Activated CD8-positive, alpha-beta memory T cell treated with anti-CD3 and anti-CD28 coated beads, Interleukin-2, amount 50 U/mL, for 24 hours (primary cell): ENCODE results near the gene MORN1.

ENCODE experiments used
- DNase-seq: peaks from one replicate; pipeline ENCODE4 v3.0.0-alpha.2; 2020; ENCODE audit errors: extremely low read depth

Gene MORN1

DNA sequence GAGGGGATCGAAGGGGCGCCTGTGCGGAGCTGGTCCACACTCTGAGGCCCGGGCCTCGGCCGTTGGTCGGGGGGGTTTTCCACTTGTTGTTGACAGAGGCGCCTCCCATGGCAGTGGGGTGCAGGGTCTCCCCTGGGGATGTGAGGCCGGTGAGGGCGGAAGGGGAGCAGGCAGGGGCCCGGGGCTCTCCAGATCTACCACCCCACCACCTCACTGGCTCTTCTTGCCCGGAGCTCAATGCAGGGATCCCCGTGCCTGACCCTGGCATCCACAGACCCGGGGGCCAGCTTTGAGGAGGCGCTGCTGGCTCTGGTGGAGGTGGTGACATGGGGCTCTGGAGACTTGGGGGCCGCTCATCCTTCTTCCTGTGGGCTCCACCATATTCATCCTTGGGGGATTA, 28.1 kb upstream of the MORN1 start:
- no peak for DNase-seq

DNA sequence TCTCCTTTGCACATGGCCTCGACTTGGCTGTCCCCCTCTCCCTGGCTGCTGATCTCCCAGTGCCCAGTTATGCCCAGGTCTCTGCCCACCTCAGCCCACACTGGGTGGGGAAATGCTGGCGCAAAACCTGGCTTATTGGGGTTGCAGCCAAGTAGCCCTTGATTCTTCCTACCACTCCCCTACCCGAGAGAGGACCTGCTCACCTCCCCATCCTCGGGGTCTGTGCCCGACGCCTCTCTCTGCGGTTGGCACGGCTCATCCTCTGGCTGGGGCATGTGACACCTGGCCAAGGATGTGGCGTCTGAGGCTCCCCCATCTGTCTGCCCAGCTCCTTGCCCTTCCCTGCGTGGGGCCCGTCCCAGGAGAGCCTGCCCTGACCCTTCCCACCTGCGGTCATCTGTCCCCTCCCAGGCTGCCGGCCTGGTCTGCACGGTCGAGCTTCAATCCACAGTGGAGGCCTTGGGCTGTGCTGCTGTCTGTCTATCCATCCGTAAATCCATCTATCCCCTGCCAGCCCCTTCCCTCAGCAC, 27.5 kb upstream of the MORN1 start:
- no peak for DNase-seq

DNA sequence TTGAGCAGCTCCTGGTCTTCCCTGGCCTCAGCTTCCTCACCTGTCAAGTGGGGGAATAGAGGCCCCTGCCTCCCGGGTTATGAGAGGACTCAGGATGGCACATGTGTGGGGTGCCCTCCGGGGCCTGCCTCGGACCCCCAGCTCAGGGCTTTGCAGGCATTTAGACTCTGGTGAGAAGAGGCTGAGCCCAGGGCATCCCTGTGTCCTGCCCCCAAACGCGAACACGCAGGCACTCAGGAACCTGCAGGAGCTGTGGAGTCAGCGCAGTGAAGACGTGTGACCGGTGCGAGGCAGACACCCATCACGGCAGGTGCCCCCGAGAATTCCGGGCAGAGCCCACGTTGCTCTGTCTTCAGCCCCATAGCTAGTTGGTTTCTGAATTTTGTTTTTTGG, 26.5 kb upstream of the MORN1 start:
- no peak for DNase-seq

DNA sequence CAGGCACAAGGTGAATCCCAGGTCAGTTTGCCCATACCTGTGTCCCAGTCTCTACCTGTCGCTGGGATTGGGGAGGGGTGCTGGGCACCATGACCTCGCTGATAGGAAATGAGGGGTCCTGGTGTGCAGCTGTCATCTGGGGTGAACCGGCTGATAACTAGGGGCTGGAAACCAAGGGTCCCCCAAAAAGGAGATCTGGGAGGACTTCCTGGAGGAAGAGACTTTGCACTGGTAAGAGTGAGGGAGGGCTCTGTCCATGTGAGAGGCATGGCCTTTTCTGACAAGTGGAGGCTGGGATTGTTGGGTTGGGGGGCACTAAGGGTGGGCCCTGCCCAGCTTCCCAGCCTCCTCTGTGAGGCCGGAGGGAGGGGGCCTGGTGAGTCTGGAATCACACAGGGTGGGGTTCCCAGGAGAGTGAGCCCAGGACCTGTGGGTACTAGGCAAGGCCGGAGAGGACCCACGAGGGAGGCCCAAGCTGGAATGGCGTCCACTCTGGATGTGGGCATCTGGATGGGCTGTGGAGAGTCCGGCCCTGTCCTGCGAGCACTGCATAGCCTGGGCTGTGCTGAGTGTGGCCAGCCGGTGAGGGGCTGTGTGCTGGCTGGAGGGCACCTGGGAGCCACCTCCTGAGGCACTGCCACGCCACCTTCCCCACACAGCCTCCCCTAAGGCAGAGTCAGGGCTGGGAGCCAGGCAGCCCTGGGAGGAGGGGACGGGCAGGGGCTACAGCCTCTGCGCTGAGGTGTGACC, 25.9 kb upstream of the MORN1 start:
- no peak for DNase-seq

DNA sequence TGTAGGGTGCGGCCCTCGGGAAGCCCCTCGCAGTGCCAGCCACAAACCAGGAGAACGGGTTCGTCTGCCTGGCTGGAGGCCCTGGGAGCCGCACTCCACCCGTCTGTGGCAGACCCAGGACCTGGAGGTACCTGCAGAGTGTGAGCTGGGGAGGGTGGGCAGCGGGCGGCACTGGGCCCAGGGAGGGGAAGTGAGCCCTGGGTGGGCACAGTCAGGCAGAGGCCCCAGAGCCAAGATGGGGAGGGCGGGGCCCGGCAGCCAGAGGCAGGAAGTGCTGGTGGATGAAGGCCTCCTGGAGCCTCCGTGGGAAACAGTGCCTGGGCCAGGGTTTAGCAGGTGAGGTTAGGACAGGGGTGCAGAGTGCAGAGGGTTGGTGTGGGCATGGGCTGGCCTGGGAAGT, 25.0 kb upstream of the MORN1 start:
- no peak for DNase-seq

DNA sequence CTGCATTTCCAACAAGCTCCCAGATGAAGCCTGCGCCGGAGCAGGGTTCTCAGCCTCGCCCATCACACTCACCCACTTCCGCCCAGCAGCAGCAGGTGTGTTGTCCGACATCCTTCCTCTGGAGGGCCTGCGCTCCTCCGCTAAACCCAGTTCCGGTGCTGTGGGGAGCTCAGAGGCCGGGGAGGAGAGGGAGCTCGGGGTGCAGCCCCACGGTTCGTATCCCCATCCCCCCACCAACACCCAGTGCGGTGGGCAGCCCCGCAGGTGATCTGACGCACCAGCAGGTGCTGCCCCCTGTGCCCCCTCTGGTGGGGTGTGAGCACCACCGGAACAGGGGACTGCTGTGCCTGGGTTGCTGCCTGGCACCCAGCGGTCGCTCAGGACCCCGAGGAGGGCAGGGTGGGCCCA, 24.5 kb upstream of the MORN1 start:
- DNase-seq: no peak

DNA sequence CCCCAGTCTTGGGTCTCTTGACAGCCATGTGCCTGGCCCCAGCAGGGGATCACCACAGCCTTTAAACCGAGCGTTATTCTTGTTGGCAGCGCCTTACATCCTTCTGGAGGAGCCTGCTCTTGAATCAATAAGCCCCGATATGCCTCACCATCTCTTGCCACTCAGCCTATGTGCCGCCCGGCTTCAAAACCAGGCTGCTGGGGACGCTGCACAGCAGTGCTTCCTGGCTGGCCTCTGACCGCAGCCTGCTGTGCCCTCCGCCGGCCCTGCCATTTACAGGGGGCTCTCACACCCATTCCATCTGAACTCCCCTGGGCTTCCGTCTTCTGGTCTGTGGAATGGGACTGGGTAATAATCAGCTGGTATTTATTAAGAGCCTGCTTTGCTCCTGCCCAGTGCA, 24.0 kb upstream of the MORN1 start:
- DNase-seq: no peak

DNA sequence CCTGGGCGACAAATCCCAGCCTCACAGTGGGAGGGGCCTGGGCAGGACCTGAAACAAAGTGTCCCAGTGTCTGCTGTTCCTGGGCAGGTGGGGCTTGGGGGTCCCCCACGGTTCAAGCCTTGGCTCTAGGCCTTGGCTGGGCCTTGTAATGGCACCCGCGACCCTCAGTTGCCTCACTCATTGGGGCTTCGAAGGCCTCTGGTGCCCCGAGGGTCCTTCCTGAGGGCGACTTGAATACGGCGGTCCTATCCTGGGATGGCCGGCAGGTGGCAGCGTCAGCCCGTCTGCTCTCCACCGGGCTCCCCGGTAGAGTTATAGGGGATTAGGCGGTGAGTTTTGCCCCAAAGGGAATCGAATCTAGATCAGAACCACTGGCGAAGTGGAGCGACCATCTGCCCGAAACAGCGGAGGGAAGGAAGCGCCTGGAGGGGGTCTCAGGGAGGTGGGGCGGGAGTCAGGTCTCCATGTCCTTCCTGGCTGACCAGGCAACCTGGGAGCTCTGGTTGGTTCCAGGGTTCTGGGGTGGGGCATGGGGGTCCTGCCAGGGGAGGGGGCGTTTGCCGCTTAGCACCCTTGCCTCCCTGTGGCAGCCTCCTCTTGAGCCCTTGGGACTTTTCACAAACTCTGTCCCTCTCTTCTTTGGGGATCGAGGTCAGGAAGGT, 23.1 kb upstream of the MORN1 start:
- peak; percentile 63 for DNase-seq

DNA sequence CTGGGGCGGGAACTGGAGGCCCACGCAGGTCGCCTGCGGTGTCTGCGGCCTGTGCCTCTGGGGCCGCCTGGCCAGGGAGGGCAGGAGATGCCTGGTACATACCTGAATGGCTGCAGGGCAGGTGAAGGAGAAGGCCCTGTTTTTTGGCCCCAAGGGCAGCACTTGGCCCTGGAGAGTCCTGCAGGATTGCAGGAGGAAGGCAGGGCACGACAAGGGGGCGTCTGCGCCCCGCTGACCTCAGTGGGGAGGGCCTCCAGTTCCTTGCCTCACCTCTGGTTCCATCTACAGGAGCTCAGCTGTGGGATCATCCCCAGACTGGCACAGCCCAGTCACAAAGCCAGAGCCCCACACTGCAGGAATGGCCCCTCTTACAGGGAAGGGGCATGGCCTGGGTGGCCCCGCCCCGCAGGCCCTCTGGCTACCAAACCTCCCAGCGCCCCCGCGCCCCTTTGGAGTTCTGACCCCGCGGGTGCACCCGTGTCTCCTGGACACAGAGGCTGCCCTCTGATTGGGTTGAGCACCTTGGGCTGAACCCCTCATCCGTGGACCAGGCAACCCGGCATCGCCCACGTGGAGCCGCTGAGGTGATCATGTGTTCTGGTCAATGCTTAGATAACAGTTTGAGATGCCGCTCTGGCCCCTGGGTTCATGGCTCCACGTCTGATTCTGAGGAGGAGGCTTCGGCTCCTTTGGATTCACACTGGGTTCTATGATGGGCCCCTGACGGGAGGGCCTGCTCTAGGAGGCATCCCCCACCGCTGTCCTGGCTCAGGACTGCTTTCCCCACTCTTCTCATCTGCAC, 22.3 kb upstream of the MORN1 start:
- no peak for DNase-seq

DNA sequence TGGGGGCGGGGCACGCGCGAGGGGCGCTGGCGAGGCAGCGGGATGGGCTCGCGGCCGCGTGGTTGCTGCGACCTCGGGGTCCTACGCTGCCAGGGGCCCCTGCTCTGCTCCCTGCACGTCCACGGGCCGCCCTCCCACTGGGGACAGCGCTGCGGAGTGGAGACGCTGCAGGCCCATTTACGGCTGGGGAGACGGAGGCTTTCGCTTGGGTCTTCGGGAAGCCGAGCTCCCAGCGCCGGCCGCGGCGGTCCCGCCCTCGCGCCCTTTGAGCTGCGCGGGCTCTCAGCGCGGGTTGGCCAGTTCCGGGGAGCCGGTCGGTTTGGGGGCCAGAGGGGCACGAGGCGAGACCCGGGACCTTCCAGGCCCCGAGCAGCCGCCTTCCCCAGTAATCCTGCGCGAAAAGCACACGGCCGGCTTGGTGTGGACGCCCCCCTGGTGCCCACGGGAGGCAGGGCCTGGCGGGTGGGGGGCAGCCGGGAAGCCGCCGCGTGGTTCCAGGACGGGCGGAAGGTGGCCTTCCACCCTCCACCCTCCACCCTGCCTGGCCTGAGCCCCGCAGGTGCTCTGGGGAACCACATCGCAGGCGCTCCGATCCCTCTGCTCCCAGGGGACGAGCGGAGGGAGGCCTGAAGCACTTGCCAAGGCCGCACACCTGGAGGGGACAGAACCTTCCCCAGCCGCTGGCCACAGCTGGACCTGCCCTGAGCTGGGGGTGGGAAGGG, 21.6 kb upstream of the MORN1 start:
- DNase-seq: no peak

DNA sequence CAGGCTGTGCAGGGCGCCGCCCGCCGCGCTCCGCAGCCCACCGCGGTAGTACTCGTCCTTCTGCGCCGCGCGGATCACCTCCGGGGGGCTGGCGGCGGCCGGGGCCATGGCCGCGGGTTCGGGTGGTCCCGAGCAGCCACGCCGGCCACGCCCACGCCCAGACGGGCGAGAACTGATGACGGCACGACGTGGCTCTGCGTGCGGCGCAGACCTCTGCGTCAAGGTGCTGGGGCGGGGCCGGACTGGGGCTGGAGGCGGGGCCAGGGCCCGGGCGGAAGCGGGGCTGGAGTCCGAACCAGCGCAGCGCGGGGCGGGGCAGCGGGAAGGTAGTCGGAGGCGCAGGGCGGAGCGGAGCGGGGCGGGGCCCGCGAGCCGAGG, 21.0 kb upstream of the MORN1 start, which contains the start of gene PEX10:
TSS of gene PEX10 (minus strand) at position 170 of the 378 bp plus-strand sequence. CDS start at position 108, 62 bp downstream.
- peak; percentile 95 for DNase-seq

DNA sequence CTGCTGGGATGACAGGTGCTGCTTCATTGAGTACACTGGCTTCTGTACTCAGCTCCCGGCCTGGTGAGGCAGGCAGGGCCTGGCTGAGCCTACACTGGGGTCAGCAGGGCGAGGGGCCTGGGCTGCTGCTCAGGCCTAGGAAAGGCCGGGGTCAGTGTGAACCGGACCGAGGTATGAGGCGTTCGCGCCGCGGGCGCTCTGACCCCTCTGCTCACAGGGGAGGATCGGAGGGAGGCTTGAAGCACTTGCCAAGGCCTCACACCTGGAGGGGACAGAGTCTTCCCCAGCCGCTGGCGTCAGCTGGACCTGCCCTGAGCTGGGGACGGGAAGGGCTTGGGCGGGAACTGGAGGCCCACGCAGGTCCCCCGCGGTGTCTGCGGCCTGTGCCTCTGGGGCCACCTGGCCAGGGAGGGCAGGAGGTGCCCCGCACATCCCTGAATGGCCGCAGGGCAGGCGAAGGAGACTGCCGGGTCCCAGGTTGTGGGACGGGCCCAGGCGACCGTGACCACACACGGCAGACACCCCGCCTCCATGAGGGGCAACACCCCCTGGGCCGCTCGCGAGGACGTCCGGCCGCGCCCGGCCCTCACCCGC, 20.5 kb upstream of the MORN1 start:
- no peak for DNase-seq

DNA sequence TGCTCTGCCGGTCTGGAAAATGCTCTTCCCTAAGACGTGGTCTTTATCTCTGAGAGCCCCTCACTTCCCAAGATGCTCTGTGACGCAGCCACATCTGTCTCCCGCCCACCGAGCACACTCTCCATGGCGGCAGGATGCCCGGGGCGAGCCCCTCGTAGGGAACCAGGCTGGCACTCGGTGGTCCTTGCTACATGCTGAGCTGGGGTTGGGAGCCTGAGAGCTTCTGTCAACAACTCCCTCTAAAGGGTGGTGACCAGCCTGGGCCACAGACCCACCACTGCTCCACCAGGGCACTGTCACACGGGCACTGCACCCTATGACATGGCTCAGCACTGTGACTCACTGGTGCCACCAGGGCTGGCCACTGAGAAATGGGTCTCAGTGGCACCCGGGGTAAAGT, 18.4 kb upstream of the MORN1 start:
- no peak for DNase-seq

DNA sequence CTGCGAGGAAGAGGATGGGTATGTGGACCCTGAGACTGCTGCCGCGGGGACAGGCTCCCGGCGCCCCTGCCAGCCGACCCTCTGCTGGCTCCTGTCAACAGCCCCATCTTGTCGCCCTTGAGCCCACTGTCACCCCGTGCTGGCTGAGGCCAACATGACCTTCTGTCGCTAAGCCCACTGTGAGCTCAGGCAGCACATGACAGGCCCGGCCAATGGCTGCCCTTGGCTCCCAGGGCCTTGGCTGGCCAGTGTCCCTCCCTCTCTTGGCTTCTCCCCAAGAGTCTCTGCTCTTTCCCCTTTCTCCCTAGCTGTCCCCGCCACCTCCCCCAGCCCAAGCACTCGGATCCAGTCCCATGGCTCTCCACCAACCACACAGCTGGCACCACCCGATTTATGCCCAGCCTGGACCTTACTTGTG, 17.5 kb upstream of the MORN1 start:
- no peak for DNase-seq

DNA sequence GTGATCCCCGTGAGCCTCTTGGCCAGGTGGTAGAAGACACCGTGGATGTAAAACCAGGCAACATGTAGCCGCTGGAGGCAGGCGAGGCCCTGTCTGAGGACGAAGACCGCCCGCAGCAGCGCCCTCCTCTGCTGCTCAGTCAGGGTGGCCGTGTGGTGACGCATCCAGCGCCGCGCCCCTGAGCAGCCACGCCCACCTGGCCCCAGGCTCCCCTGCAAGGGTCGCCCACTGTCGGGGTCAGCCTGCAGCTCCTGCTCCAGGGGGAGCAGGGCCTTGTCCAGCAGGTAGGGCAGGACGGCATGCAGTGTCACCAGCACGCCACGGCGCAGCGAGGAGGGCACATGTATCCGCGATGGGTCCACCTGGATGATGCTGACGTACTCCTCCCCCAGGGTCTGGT, 17.1 kb upstream of the MORN1 start:
- no peak for DNase-seq

DNA sequence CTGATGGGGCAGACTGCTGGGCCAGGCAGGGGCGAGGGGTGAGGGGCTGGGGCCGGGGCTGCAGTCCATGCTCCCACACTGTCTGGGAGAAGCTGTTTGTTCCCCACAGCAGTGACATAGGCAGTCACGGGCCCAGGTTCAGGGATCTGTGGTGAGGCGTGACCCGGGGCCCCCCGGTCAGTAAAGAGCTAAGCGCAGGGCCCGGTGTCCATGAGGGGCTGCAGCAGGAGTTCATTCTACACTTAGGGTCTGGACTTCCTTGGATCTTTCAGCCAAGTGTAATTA, 16.6 kb upstream of the MORN1 start:
- no peak for DNase-seq

DNA sequence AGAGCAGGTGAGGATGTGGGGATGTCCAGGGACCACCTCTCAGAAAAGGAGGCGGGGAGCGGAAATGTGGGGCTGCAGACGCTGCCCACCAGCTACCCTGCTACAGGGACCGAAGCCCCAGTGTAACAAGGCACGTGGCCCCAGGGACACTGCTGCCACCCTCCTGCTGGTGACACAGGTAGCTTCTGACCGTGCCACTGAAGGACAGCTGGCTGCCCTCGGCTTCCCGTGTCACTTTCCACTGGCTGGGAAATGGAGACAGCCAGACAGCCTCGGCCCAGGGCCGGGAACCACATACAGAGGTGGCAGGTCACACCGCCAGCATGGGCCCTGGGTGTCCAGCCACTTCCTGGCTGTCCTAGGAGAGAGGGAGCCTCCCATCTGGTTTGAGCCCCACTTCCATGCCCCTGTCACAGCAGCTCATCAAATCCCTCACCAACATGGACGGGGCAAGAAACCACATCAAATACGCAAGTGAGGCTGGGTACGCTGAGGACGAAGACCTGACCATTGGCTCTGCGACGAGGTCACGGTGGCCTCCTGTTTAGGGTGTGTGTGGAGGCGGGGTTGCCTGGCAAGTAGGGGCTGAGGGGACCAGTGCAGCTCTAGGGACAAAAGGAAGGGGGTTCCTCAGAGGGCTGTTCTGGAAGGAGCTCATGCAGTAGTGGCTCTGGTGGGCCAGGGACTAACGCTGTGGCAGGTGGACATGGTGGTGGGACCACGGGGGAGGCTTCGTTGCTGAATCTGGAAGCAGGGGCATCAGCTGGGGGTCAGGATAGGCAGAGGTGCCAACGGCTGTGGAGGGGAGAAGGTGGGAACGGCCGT, 16.0 kb upstream of the MORN1 start:
- no peak for DNase-seq

DNA sequence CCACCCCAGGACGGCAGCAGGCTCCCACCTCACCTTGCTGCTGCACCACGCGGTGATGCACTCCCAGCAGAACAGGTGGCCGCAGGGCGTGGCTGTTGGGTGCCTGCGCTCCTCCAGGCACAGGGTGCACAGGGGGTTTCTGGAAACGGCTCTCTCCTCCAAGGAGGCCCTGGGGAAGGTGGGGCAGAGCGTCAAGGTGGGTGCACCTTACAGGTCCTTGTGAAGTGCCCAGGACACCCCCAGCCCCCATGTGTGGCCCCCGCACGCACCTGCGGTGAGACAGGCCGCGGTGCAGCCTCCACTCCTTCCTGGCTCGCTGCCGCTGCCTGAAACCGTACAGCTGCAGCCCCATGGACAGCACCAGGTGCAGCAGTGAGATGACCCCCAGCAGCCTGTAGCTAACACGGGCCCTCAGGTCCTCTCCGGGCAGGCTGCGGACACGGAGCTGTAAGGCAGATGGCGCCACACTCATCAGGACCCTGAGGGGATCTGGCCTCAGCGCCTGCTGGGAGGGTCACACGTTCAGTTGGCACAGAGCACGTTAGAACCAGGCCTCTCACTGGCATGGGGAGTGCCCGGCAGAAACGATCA, 15.2 kb upstream of the MORN1 start:
- no peak for DNase-seq

DNA sequence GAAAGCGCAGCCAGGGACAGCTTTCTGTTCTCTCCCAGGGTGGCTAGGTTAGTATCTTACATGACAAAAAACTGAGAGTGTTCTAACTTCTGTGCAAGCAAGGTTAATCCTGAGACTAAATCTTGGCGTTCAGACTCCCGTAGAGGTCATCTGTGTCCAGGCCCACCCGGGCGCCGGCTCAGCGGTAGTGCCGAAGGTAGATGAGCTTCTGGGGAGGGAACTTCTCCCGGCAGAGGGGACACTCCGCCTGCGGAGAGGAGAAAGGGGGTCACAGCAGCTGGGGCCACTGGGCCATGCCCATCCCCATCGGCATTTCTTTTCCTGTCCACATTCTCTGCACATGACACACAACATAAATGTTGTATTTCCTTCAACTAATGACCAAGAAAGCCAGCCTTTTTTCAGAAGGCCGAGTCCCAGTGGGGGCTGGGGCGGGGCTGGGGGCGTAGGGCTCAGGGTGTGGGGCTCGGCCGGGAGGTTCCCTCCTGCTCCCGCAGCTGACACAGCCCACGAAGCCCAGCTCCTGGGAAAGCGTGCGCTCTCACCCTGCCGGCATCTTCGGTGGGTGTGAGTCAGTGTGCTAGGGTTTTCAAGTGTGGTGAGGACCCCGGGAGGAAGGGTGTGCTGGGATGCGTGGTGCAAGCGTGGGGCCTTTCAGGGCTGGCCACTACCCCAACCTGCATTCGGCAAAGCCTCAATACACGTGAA, 14.4 kb upstream of the MORN1 start:
- no peak for DNase-seq
